HepG2 (cell line): ENCODE data around the gene SQSTM1. TPM values are rescaled to one million over a fixed set of nuclear protein-coding genes. Genes with fewer than 3 reads are reported as not detected.

Source experiments
- CENPT ChIP-seq: sonication (generic); formaldehyde crosslinking; IDR thresholded peaks from 2 replicates; pipeline ENCODE4 v1.8.0; 2022; ENCODE audit warnings: low read depth, mild to moderate bottlenecking, moderate library complexity, missing genetic modification reagents
- HIVEP1 ChIP-seq: sonication (generic); formaldehyde crosslinking; IDR thresholded peaks from 2 replicates; pipeline ENCODE4 v1.4.0; 2020; ENCODE audit warnings: mild to moderate bottlenecking, missing genetic modification reagents
- ZFP90 ChIP-seq: sonication (generic); formaldehyde crosslinking; IDR thresholded peaks from 2 replicates; pipeline ENCODE4 v1.8.0; 2022; ENCODE audit warnings: missing genetic modification reagents, mild to moderate bottlenecking, inconsistent platforms, borderline replicate concordance
- ZFYVE20 ChIP-seq: sonication (generic); formaldehyde crosslinking; IDR thresholded peaks from 2 replicates; pipeline ENCODE4 v1.8.0; 2023; ENCODE audit warnings: low read depth, mild to moderate bottlenecking, moderate library complexity, missing genetic modification reagents, borderline replicate concordance
- ZNF564 ChIP-seq: sonication (generic); formaldehyde crosslinking; IDR thresholded peaks from 2 replicates; pipeline ENCODE4 v1.8.1; 2023; ENCODE audit warnings: mild to moderate bottlenecking, missing genetic modification reagents
- ZNF644 ChIP-seq: IDR thresholded peaks from 2 replicates; pipeline ENCODE4 v1.6.1; 2016; ENCODE audit warnings: low read depth
- polyA plus RNA-seq, 8 experiments: library from polyadenylated mRNA; depleted of rRNA in 3 of 8; stranded (reverse) in 7 of 8; unstranded in 1 of 8; fragments of >200 nt; fragmentation: Illumina TruSeq in 4 of 8; extraction: Trizol in 4 of 8; gene quantifications; 2 replicates each; pipeline versions ENCODE4 v1.2.1 to v1.2.3, GENCODE V29; 2011 to 2016; ENCODE audit warnings: low read depth in 4 of 8, missing spikeins in 1 of 8, mixed read lengths in 1 of 8; ENCODE audit not compliant: insufficient read depth in 1 of 8
- total RNA-seq, 5 experiments: library from RNA; depleted of rRNA; stranded (reverse); fragments of >200 nt; fragmentation: Illumina TruSeq; extraction: Trizol; gene quantifications; 2 replicates each; pipeline ENCODE4 v1.2.3, GENCODE V29; 2016; ENCODE audit warnings: low read depth in 1 of 5
- TF ChIP-seq, protein P1 (sequence below): sonication (generic); formaldehyde crosslinking; conservative IDR thresholded peaks from 2 replicates; pipeline ENCODE4 v1.5.0; 2020; ENCODE audit warnings: missing genetic modification reagents
- TF ChIP-seq, protein P2 (sequence below): sonication (generic); formaldehyde crosslinking; IDR thresholded peaks from 2 replicates; pipeline ENCODE4 v1.4.0; 2020; ENCODE audit warnings: mild to moderate bottlenecking, missing genetic modification reagents
- TF ChIP-seq, protein P3 (sequence below): sonication (generic); formaldehyde crosslinking; IDR thresholded peaks from 2 replicates; pipeline ENCODE4 v1.9.0; 2021; ENCODE audit warnings: mild to moderate bottlenecking, missing genetic modification reagents
- TF ChIP-seq, protein P4 (sequence below): sonication (generic); formaldehyde crosslinking; IDR thresholded peaks from 2 replicates; pipeline ENCODE4 v1.4.0; 2020; ENCODE audit warnings: missing genetic modification reagents

Gene SQSTM1
- total and polyA plus RNA-seq, 2 of the 13 experiments (the other 11 are each of a cell fraction or from before 2014, with no cell fraction given) = 90.9 to 160 TPM

DNA sequence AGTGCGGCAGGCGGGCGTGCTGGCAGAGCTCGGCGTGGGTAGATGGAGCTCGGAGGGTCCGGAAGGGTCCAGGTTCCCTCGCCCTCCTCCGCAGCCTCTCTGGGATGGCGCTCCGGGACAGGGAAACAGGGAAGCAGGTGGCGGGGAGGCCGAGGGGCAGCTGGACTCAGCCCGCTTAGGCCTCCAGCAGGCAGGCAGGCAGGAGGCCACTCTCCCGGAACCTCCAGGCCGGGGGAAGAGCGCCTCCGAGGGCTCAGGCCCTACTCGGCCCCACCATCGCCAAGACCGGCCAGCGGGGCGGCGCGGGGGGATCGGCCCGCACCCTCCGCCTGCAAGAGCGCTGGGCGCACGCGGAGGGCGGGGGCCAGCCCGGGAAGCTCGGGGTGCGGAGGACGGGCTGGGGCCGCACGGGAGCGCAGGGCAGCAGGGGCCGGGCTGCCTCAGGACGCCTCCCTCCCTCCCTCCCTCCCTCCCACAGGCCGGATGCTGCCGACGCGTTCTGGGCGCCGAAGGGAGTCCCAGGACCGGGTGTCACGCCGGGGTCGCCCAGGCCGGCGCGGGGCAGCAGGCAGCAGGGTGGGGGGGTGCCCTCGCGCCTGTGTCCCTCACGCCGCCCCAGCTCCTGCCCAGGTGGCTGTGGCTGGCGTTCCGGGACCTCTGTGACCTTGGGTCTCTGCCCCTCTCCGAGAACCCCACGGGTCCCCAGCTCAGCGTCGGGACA, 15.0 kb upstream of the SQSTM1 start (continued):
- TF ChIP-seq, protein P1, sequence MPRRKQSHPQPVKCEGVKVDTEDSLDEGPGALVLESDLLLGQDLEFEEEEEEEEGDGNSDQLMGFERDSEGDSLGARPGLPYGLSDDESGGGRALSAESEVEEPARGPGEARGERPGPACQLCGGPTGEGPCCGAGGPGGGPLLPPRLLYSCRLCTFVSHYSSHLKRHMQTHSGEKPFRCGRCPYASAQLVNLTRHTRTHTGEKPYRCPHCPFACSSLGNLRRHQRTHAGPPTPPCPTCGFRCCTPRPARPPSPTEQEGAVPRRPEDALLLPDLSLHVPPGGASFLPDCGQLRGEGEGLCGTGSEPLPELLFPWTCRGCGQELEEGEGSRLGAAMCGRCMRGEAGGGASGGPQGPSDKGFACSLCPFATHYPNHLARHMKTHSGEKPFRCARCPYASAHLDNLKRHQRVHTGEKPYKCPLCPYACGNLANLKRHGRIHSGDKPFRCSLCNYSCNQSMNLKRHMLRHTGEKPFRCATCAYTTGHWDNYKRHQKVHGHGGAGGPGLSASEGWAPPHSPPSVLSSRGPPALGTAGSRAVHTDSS (CRISPR knock-in tag) = 0 out of 2 replicates have a peak, but pooled peaks have one; percentile 63
- TF ChIP-seq, protein P2, sequence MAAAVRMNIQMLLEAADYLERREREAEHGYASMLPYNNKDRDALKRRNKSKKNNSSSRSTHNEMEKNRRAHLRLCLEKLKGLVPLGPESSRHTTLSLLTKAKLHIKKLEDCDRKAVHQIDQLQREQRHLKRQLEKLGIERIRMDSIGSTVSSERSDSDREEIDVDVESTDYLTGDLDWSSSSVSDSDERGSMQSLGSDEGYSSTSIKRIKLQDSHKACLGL (CRISPR knock-in tag) = 0 out of 2 replicates have a peak, but pooled peaks have one; percentile 33
- TF ChIP-seq ZFYVE20 (CRISPR knock-in tag) = 0 out of 2 replicates have a peak, but pooled peaks have one; percentile 77
- TF ChIP-seq CENPT (CRISPR knock-in tag) = 0 out of 2 replicates have a peak, but pooled peaks have one; percentile 67
- TF ChIP-seq HIVEP1 (CRISPR knock-in tag) = 0 out of 2 replicates have a peak, but pooled peaks have one; percentile 42
- no peak for TF ChIP-seq ZNF644 (CRISPR knock-in tag)
- TF ChIP-seq, protein P3, sequence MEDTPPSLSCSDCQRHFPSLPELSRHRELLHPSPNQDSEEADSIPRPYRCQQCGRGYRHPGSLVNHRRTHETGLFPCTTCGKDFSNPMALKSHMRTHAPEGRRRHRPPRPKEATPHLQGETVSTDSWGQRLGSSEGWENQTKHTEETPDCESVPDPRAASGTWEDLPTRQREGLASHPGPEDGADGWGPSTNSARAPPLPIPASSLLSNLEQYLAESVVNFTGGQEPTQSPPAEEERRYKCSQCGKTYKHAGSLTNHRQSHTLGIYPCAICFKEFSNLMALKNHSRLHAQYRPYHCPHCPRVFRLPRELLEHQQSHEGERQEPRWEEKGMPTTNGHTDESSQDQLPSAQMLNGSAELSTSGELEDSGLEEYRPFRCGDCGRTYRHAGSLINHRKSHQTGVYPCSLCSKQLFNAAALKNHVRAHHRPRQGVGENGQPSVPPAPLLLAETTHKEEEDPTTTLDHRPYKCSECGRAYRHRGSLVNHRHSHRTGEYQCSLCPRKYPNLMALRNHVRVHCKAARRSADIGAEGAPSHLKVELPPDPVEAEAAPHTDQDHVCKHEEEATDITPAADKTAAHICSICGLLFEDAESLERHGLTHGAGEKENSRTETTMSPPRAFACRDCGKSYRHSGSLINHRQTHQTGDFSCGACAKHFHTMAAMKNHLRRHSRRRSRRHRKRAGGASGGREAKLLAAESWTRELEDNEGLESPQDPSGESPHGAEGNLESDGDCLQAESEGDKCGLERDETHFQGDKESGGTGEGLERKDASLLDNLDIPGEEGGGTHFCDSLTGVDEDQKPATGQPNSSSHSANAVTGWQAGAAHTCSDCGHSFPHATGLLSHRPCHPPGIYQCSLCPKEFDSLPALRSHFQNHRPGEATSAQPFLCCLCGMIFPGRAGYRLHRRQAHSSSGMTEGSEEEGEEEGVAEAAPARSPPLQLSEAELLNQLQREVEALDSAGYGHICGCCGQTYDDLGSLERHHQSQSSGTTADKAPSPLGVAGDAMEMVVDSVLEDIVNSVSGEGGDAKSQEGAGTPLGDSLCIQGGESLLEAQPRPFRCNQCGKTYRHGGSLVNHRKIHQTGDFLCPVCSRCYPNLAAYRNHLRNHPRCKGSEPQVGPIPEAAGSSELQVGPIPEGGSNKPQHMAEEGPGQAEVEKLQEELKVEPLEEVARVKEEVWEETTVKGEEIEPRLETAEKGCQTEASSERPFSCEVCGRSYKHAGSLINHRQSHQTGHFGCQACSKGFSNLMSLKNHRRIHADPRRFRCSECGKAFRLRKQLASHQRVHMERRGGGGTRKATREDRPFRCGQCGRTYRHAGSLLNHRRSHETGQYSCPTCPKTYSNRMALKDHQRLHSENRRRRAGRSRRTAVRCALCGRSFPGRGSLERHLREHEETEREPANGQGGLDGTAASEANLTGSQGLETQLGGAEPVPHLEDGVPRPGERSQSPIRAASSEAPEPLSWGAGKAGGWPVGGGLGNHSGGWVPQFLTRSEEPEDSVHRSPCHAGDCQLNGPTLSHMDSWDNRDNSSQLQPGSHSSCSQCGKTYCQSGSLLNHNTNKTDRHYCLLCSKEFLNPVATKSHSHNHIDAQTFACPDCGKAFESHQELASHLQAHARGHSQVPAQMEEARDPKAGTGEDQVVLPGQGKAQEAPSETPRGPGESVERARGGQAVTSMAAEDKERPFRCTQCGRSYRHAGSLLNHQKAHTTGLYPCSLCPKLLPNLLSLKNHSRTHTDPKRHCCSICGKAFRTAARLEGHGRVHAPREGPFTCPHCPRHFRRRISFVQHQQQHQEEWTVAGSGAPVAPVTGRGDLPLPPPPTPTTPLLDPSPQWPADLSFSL = no peak
- TF ChIP-seq ZNF564 (CRISPR knock-in tag) = 0 out of 2 replicates have a peak, but pooled peaks have one; percentile 27
- TF ChIP-seq, protein P4, sequence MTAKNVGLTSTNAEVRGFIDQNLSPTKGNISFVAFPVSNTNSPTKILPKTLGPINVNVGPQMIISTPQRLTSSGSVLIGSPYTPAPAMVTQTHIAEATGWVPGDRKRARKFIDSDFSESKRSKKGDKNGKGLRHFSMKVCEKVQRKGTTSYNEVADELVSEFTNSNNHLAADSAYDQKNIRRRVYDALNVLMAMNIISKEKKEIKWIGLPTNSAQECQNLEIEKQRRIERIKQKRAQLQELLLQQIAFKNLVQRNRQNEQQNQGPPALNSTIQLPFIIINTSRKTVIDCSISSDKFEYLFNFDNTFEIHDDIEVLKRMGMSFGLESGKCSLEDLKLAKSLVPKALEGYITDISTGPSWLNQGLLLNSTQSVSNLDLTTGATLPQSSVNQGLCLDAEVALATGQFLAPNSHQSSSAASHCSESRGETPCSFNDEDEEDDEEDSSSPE = no peak
- TF ChIP-seq ZFP90 = no peak; the same call in 1 of the 2 replicates
